K562 (cell line): ENCODE data around the gene COG2. TPM values are rescaled to one million over a fixed set of nuclear protein-coding genes. Genes with fewer than 3 reads are reported as not detected.

Experiments
- ATAC-seq: fragments of 200-7000 bp; cut with Tn5 transposase; 3 replicates; pipeline ENCODE4 v1.9.1; 2020; ENCODE audit warnings: moderate library complexity
- BruUV-seq: library from RNA; stranded (reverse); fragments of 400-500 nt; replicated peaks from 2 replicates; lab custom pipeline; 2021; lab: Mats Ljungman, UMichigan
- CTCF ChIA-PET: fragments of 300-600 bp; formaldehyde crosslinking; extraction: SDS; loops from one replicate; lab custom pipeline; 2021; ENCODE audit warnings: low intra/inter-chr PET ratio; lab: Yijun Ruan, JAX
- POLR2A ChIA-PET: fragments of 300-600, 350-650 bp; sonication (Branson Sonifier 250); formaldehyde crosslinking; extraction: SDS; loops from one replicate; lab custom pipeline; 2021; ENCODE audit warnings: antibody characterized with exemption, inconsistent platforms; lab: Yijun Ruan, JAX
- DNase-seq, 4 experiments: peaks; one replicate each; pipeline versions ENCODE4 v3.0.0 to v3.0.0-alpha.2; 2011 to 2018; ENCODE audit warnings: low spot score in 3 of 4, mixed read lengths in 3 of 4; ENCODE audit errors: extremely low read depth in 1 of 4
- FAIRE-seq: peaks from 2 replicates; lab custom pipeline; 2011; peaks lifted over from hg19 to GRCh38; lab: Jason Lieb, UNC
- H2AFZ ChIP-seq: 2 replicates; pipeline ENCODE4 v1.6.0; 2011; ENCODE audit warnings: low read depth, low read length, control low read depth, inconsistent platforms
- H3K27ac ChIP-seq: fragments of 200-600 bp; 3 replicates; pipeline ENCODE4 v1.8.0; 2011; ENCODE audit warnings: low read depth, mild to moderate bottlenecking, control low read depth, inconsistent platforms, low read length, moderate library complexity, mixed read lengths; ENCODE audit errors: extremely low read depth
- H3K27me3 ChIP-seq, 2 experiments: fragments of 300-600 bp in 1 of 2; 2 replicates in 1 of 2; 3 replicates in 1 of 2; pipeline versions ENCODE4 v1.6.0 to v1.8.0; 2011; ENCODE audit warnings: inconsistent platforms in 2 of 2, low read length in 2 of 2, mild to moderate bottlenecking in 1 of 2, mixed read lengths in 1 of 2, moderate library complexity in 1 of 2; ENCODE audit not compliant: control insufficient read depth in 2 of 2, insufficient read depth in 2 of 2
- H3K36me3 ChIP-seq: fragments of 300-600 bp; 3 replicates; pipeline ENCODE4 v1.8.0; 2011; ENCODE audit warnings: mild to moderate bottlenecking, low read length, inconsistent platforms; ENCODE audit not compliant: control insufficient read depth, insufficient read depth
- H3K4me1 ChIP-seq, 2 experiments: fragments of 200-600 bp in 1 of 2; replicated peaks in 1 of 2; 2 replicates in 1 of 2; 3 replicates in 1 of 2; pipeline versions ENCODE4 v1.5.1 to v1.8.0; 2011; ENCODE audit warnings: inconsistent platforms in 2 of 2, low read length in 2 of 2, mild to moderate bottlenecking in 1 of 2, mixed read lengths in 1 of 2, moderate library complexity in 1 of 2; ENCODE audit not compliant: control insufficient read depth in 2 of 2, insufficient read depth in 2 of 2
- H3K4me2 ChIP-seq: 2 replicates; pipeline ENCODE4 v1.6.1; 2011; ENCODE audit warnings: low read length, control low read depth, inconsistent platforms, mixed read lengths; ENCODE audit not compliant: insufficient read depth
- H3K4me3 ChIP-seq: fragments of 200-600 bp; sonication (generic), shearing (Covaris generic); 2 replicates; pipeline ENCODE4 v1.5.1; 2016; ENCODE audit warnings: control low read depth, inconsistent platforms
- H3K79me2 ChIP-seq: fragments of 200-600 bp; 3 replicates; pipeline ENCODE4 v1.8.0; 2011; ENCODE audit warnings: low read length, inconsistent platforms; ENCODE audit not compliant: control insufficient read depth, insufficient read depth
- H3K9ac ChIP-seq, 2 experiments: 2 replicates each; pipeline versions ENCODE4 v1.6.0 to v1.6.1; 2011; ENCODE audit warnings: low read depth in 2 of 2, low read length in 2 of 2, control low read depth in 1 of 2, inconsistent platforms in 1 of 2, mild to moderate bottlenecking in 1 of 2, mixed read lengths in 1 of 2; ENCODE audit not compliant: insufficient read depth in 1 of 2
- H3K9me1 ChIP-seq: one replicate; pipeline ENCODE4 v1.6.0; 2011; ENCODE audit warnings: inconsistent platforms, mild to moderate bottlenecking, low read length, moderate library complexity; ENCODE audit not compliant: control insufficient read depth, insufficient read depth
- H3K9me3 ChIP-seq: replicated peaks from 2 replicates; pipeline ENCODE4 v1.5.1; 2011; ENCODE audit warnings: low read depth, low read length, inconsistent platforms; ENCODE audit not compliant: control insufficient read depth, insufficient read depth
- H4K20me1 ChIP-seq: replicated peaks from 2 replicates; pipeline ENCODE4 v1.6.1; 2011; ENCODE audit warnings: low read length, inconsistent platforms, mixed read lengths; ENCODE audit not compliant: control insufficient read depth, insufficient read depth
- L3MBTL2 ChIP-seq: fragments of 450-650 bp; IDR thresholded peaks from 2 replicates; pipeline ENCODE4 v1.6.1; 2016; ENCODE audit warnings: mild to moderate bottlenecking, moderate library complexity
- MEIS2 ChIP-seq: fragments of 450-650 bp; IDR thresholded peaks from 2 replicates; pipeline ENCODE4 v1.6.1; 2014; ENCODE audit warnings: mild to moderate bottlenecking; ENCODE audit not compliant: partially characterized antibody
- SP1 ChIP-seq: sonication (generic); formaldehyde crosslinking; IDR thresholded peaks from 2 replicates; pipeline ENCODE4 v1.8.1; 2022; ENCODE audit warnings: mild to moderate bottlenecking, missing genetic modification reagents
- TAF9B ChIP-seq: fragments of 450-650 bp; IDR thresholded peaks from 2 replicates; pipeline ENCODE4 v1.6.1; 2018; ENCODE audit warnings: mild to moderate bottlenecking; ENCODE audit not compliant: partially characterized antibody
- ZNF134 ChIP-seq: fragments of 250-450 bp; sonication (Bioruptor Pico); conservative IDR thresholded peaks from 2 replicates; pipeline ENCODE4 v1.4.0; 2020
- ZNF184 ChIP-seq: sonication (generic); formaldehyde crosslinking; IDR thresholded peaks from 2 replicates; pipeline ENCODE4 v1.5.0; 2020; ENCODE audit warnings: missing genetic modification reagents
- ZNF586 ChIP-seq: fragments of 450-650 bp; formaldehyde crosslinking; conservative IDR thresholded peaks from 2 replicates; pipeline ENCODE4 v1.4.0; 2020; ENCODE audit warnings: mild to moderate bottlenecking, moderate library complexity
- ZNF668 ChIP-seq: fragments of 250-450 bp; sonication (Bioruptor Pico); IDR thresholded peaks from 2 replicates; pipeline ENCODE4 v1.8.0; 2022; ENCODE audit warnings: mild to moderate bottlenecking, inconsistent platforms
- WGBS: fragments of 100-300 bp; shearing (Covaris generic); methylation state at CpG from one replicate; pipeline ENCODE4 v1.1.6; 2016; ENCODE audit warnings: low coverage, mixed read lengths; ENCODE audit not compliant: insufficient coverage; ENCODE audit errors: missing lambda C conversion rate; 5-methylcytosine and 5-hydroxymethylcytosine counted together
- in situ Hi-C: fragments of 300-500 bp; cut with MboI; formaldehyde crosslinking; loops from 4 replicates; pipeline ENCODE4 v1.15.0; 2018; ENCODE audit warnings: inconsistent platforms, mixed read lengths
- intact Hi-C: fragments of 100-400 bp; cut with micrococcal nuclease; formaldehyde crosslinking; loops from 2 replicates; pipeline ENCODE4 v1.14.2; 2022
- polyA plus RNA-seq, 8 experiments: library from polyadenylated mRNA; depleted of rRNA in 4 of 8; stranded (reverse) in 5 of 8; unstranded in 3 of 8; fragments of >200 nt; fragmentation: Nextera tagmentation in 2 of 8; fragmentation: Illumina TruSeq in 1 of 8; extraction: Ambion mirVana in 2 of 8; extraction: Trizol in 1 of 8; gene quantifications; 2 replicates each; pipeline versions ENCODE4 v1.2.1 to v1.2.3, GENCODE V29; 2011 to 2014; ENCODE audit warnings: inconsistent platforms in 1 of 8, missing spikeins in 1 of 8
- total RNA-seq, 7 experiments: library from RNA; depleted of rRNA in 6 of 7; stranded (reverse); fragments of >200 nt in 6 of 7; fragmentation: Illumina TruSeq in 2 of 7; extraction: Trizol in 2 of 7; gene quantifications; 2 replicates each; pipeline versions ENCODE4 v1.2.1 to v1.2.3, GENCODE V29; 2011 to 2021; ENCODE audit warnings: low replicate concordance in 1 of 7
- TF ChIP-seq, protein P1 (sequence below): fragments of 450-650 bp; IDR thresholded peaks from 2 replicates; pipeline ENCODE4 v1.6.1; 2016; ENCODE audit warnings: borderline replicate concordance

COG2 gene
- total and polyA plus RNA-seq, 9 of the 15 experiments (the other 6 are each of a cell fraction or from before 2014, with no cell fraction given), result 22.0 to 51.7 (median 33.3) TPM

DNA sequence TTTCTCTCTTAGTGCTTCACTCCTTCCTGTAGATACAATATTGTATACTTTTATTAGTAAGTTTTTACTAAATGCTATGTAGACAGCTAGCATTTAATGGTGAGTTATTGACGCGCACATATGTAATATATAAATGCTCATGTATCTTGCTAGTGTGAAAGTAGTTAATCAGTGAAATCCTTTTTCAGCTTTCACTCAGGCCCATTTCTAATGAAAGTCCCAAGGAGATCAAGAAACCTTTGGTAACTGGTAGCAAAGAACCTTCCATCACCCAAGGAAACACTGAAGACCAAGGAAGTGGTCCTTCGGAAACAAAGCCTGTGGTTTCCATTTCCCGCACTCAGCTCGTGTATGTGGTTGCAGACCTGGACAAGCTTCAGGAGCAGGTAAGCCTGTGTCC is 44.5 kb downstream of the COG2 start:
- in situ Hi-C loops, result no loop called here
- H3K79me2 ChIP-seq, result no peaks in the 10 kb centered on the region; the same call in 2 of the 3 replicates
- H2AFZ ChIP-seq, result no peak overlapping the region
- no peaks in the 10 kb centered on the region for H3K27me3 ChIP-seq
- no peak for FAIRE-seq
- H3K4me2 ChIP-seq, result no peak overlapping the region
- DNase-seq, result no peak
- H3K27ac ChIP-seq, result no peak overlapping the region
- intact Hi-C loops, result no loop called here
- H3K4me1 ChIP-seq, result peaks cover under 1 to 9% of the 10 kb centered on the region in 2 experiments
- no peak for TF ChIP-seq ZNF134
- no peak for TF ChIP-seq ZNF184 (CRISPR knock-in tag)
- no peak for TF ChIP-seq SP1
- no peak for TF ChIP-seq MEIS2
- TF ChIP-seq, protein P1, sequence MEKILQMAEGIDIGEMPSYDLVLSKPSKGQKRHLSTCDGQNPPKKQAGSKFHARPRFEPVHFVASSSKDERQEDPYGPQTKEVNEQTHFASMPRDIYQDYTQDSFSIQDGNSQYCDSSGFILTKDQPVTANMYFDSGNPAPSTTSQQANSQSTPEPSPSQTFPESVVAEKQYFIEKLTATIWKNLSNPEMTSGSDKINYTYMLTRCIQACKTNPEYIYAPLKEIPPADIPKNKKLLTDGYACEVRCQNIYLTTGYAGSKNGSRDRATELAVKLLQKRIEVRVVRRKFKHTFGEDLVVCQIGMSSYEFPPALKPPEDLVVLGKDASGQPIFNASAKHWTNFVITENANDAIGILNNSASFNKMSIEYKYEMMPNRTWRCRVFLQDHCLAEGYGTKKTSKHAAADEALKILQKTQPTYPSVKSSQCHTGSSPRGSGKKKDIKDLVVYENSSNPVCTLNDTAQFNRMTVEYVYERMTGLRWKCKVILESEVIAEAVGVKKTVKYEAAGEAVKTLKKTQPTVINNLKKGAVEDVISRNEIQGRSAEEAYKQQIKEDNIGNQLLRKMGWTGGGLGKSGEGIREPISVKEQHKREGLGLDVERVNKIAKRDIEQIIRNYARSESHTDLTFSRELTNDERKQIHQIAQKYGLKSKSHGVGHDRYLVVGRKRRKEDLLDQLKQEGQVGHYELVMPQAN, result no peak
- no peak for TF ChIP-seq ZNF668 (CRISPR knock-in tag)
- TF ChIP-seq L3MBTL2, result no peak
- TF ChIP-seq ZNF586 (CRISPR knock-in tag), result no peak
- TF ChIP-seq TAF9B, result no peak
- no peak overlapping the region for H3K4me3 ChIP-seq
- peaks cover 90% of the 10 kb centered on the region for H3K36me3 ChIP-seq
- no peaks in the 10 kb centered on the region for H3K9me3 ChIP-seq
- POLR2A ChIA-PET, result interaction anchor here (1.0 to 1.7 kb wide), 2 partner anchors 10 to 11 kb away, joined by 4 to 5 read pairs; no protein-coding TSS in a partner anchor
- H3K9ac ChIP-seq, result no peak overlapping the region
- CTCF ChIA-PET, result no interaction called here
- BruUV-seq, result no TSS peak
- H4K20me1 ChIP-seq, result peaks cover 6% of the 10 kb centered on the region; the same call in 1 of the 2 replicates
- 77% methylated on average over 5 of the region's 5 CpGs for WGBS
- H3K9me1 ChIP-seq, result no peaks in the 10 kb centered on the region
- ATAC-seq, result no peak
